ENCODE results near the gene MSTN. TPM values are rescaled to one million over a fixed set of nuclear protein-coding genes. Genes with fewer than 3 reads are reported as not detected.

The MSTN gene
- total and polyA plus RNA-seq, 2 experiments from 2014 or later: 0.21 TPM; not detected in 1

- TF ChIP-seq CTCF (conservative IDR thresholded peaks at IDR 0.05; ENCODE audit: low read depth in 2 of 2) (no peak), ZNF462 (CRISPR knock-in tag; IDR thresholded peaks at IDR 0.05) (no peak), POLR2AphosphoS5 (IDR thresholded peaks at IDR 0.05; ENCODE audit: low read depth) (no peak), ZNF114 (CRISPR knock-in tag; IDR thresholded peaks at IDR 0.05) (no peak)
- Histone ChIP-seq H3K27ac (ENCODE audit: low read depth) (no peak overlapping the region), H4K20me1 (replicated peaks; ENCODE audit: insufficient read depth) (no peaks in the 10 kb centered on the region), H2AFZ (peak overlapping the region; percentile 9), H3K79me2 (replicated peaks; ENCODE audit: insufficient read depth) (no peaks in the 10 kb centered on the region), H3K4me3 (no peak overlapping the region), H3K4me2 (no peak overlapping the region), H3K27me3 (ENCODE audit: insufficient read depth) (no peaks in the 10 kb centered on the region), H3K4me1 (ENCODE audit: insufficient read depth) (no peaks in the 10 kb centered on the region), H3K9me2 (ENCODE audit: insufficient read depth) (peaks cover 10% of the 10 kb centered on the region; the same call in 1 of the 2 replicates), H3K36me3 (ENCODE audit: insufficient read depth) (no peaks in the 10 kb centered on the region), H3F3A (replicated peaks; ENCODE audit: low read depth) (no peaks in the 10 kb centered on the region)
- H3K9me3 Mint-ChIP-seq: no peaks in the 10 kb centered on the region; the same call in 2 of the 3 replicates
- ATAC-seq (no peak), DNase-seq (ENCODE audit: low spot score) (no peak)
- no peak overlapping the region; the same call in 1 of the 2 replicates for H3K27ac Mint-ChIP-seq
- H3K4me1 Mint-ChIP-seq: no peaks in the 10 kb centered on the region
- H3K36me3 Mint-ChIP-seq (ENCODE audit: low read depth): no peaks in the 10 kb centered on the region
- no peaks in the 10 kb centered on the region for H3K27me3 Mint-ChIP-seq (ENCODE audit: insufficient read depth, low read depth, poor library complexity)
- H3K4me3 Mint-ChIP-seq: no peak overlapping the region
These were observed 31.3 kb upstream of the MSTN start for GRCh38 chr2:190093793-190094192.

- no peak for ATAC-seq
- TF ChIP-seq EZH2phosphoT487 (IDR thresholded peaks at IDR 0.05; ENCODE audit: unreplicated experiment): no peak
These were observed 27.6 kb upstream of the MSTN start for GRCh38 chr2:190090148-190090547.

More at GRCh38 chr2:190090148-190090547, 27.6 kb upstream of the MSTN start:
- Histone ChIP-seq H3K36me3 (ENCODE audit: insufficient read depth) (no peaks in the 10 kb centered on the region), H3K27ac (ENCODE audit: low read depth) (no peak overlapping the region), H3K79me2 (replicated peaks; ENCODE audit: insufficient read depth) (no peaks in the 10 kb centered on the region), H3K4me2 (no peak overlapping the region), H3K27me3 (ENCODE audit: insufficient read depth) (no peaks in the 10 kb centered on the region), H3F3A (replicated peaks; ENCODE audit: low read depth) (no peaks in the 10 kb centered on the region), H3K4me1 (ENCODE audit: insufficient read depth) (no peaks in the 10 kb centered on the region), H4K20me1 (replicated peaks; ENCODE audit: insufficient read depth) (no peaks in the 10 kb centered on the region), H2AFZ (peak overlapping the region; percentile 43), H3K4me3 (no peak overlapping the region), H3K9me2 (ENCODE audit: insufficient read depth) (no peaks in the 10 kb centered on the region)
- no peak for DNase-seq (ENCODE audit: low spot score)
- Mint-ChIP-seq H3K27ac (no peak overlapping the region), H3K9me3 (no peaks in the 10 kb centered on the region), H3K4me1 (no peaks in the 10 kb centered on the region), H3K27me3 (ENCODE audit: insufficient read depth, low read depth, poor library complexity) (no peaks in the 10 kb centered on the region), H3K4me3 (no peak overlapping the region), H3K36me3 (ENCODE audit: low read depth) (no peaks in the 10 kb centered on the region)

All from GM23338 (cell line).